Natural killer cell treated with Interleukin-12 subunit alpha and Interleukin-12 subunit beta and Interleukin-15 and Interleukin-18, amount 100 ng/mL, for 72 hours (primary cell): ENCODE data around the gene PTPRT. TPM values are rescaled to one million over a fixed set of nuclear protein-coding genes. Genes with fewer than 3 reads are reported as not detected.

Source experiments
- ATAC-seq, 2 donors: fragments of 150-1000 bp; cut with Tn5 transposase in 1 of 2; sonication (Bioruptor Pico), chemical (Tn5 transposase) in 1 of 2; 2 replicates each; pipeline ENCODE4 v1.10.0; 2021
- DNase-seq: peaks from one replicate; pipeline ENCODE4 v3.0.0; 2022; ENCODE audit warnings: low spot score
- H3K27ac Mint-ChIP-seq, 2 donors: 1 replicate in 1 of 2; 2 replicates in 1 of 2; pipeline ENCODE4 v1.8.0; 2022; ENCODE audit warnings: mixed read lengths in 2 of 2, mild to moderate bottlenecking in 1 of 2, moderate library complexity in 1 of 2
- H3K27me3 Mint-ChIP-seq, 2 donors: 1 replicate in 1 of 2; 2 replicates in 1 of 2; pipeline ENCODE4 v1.8.0; 2022; ENCODE audit warnings: mixed read lengths in 2 of 2
- H3K36me3 Mint-ChIP-seq: one replicate; pipeline ENCODE4 v1.8.0; 2022; ENCODE audit warnings: mixed read lengths
- H3K4me1 Mint-ChIP-seq, 2 donors: 1 replicate in 1 of 2; 2 replicates in 1 of 2; pipeline ENCODE4 v1.8.0; 2022; ENCODE audit warnings: low read depth in 2 of 2, mixed read lengths in 2 of 2, mild to moderate bottlenecking in 1 of 2
- H3K4me3 Mint-ChIP-seq: one replicate; pipeline ENCODE4 v1.8.0; 2022; ENCODE audit warnings: mixed read lengths
- H3K9me3 Mint-ChIP-seq: 2 replicates; pipeline ENCODE4 v1.8.0; 2022; ENCODE audit warnings: mixed read lengths
- total RNA-seq, 2 donors: library from RNA; stranded (reverse); gene quantifications; one replicate each; pipeline ENCODE4 v1.2.3, GENCODE V29; 2022

PTPRT gene
- total RNA-seq, 2 donors from 2014 or later: not detected

GRCh38 chr20:43017241-43018030 lies 172.3 kb downstream of the PTPRT start:
- Mint-ChIP-seq H3K36me3 (no peaks in the 10 kb centered on the region), H3K4me3 (no peak overlapping the region)
- no peak for ATAC-seq

GRCh38 chr20:43016257-43016656 lies 173.4 kb downstream of the PTPRT start:
- Mint-ChIP-seq H3K4me3 (no peak overlapping the region), H3K36me3 (no peaks in the 10 kb centered on the region), H3K9me3 (no peaks in the 10 kb centered on the region), H3K27me3 (peaks cover 0 to 11% of the 10 kb centered on the region in 2 donors), H3K27ac (no peak overlapping the region), H3K4me1 (no peaks in the 10 kb centered on the region)
- ATAC-seq: no peak
- no peak for DNase-seq

More at GRCh38 chr20:43017241-43018030, 172.3 kb downstream of the PTPRT start:
- no peak overlapping the region for H3K27ac Mint-ChIP-seq
- peaks cover 0 to 11% of the 10 kb centered on the region in 2 donors for H3K27me3 Mint-ChIP-seq
- no peaks in the 10 kb centered on the region for H3K4me1 Mint-ChIP-seq
- DNase-seq: no peak
- no peaks in the 10 kb centered on the region for H3K9me3 Mint-ChIP-seq

GRCh38 chr20:43015566-43015965 lies 174.1 kb downstream of the PTPRT start:
- Mint-ChIP-seq H3K9me3 (no peaks in the 10 kb centered on the region), H3K4me3 (no peak overlapping the region), H3K36me3 (no peaks in the 10 kb centered on the region), H3K27me3 (peaks cover 0 to 11% of the 10 kb centered on the region in 2 donors), H3K27ac (no peak overlapping the region), H3K4me1 (no peaks in the 10 kb centered on the region)
- ATAC-seq: no peak
- no peak for DNase-seq

GRCh38 chr20:43014206-43014605 lies 175.5 kb downstream of the PTPRT start:
- peaks cover 3% of the 10 kb centered on the region for H3K9me3 Mint-ChIP-seq
- no peak for DNase-seq
- no peaks in the 10 kb centered on the region for H3K4me1 Mint-ChIP-seq
- peaks cover 0 to 14% of the 10 kb centered on the region in 2 donors for H3K27me3 Mint-ChIP-seq
- no peak overlapping the region for H3K27ac Mint-ChIP-seq
- ATAC-seq: no peak
- H3K4me3 Mint-ChIP-seq: no peak overlapping the region
- no peaks in the 10 kb centered on the region for H3K36me3 Mint-ChIP-seq

GRCh38 chr20:43011491-43011890 lies 178.2 kb downstream of the PTPRT start:
- Mint-ChIP-seq H3K27me3 (peaks cover 0 to 7% of the 10 kb centered on the region in 2 donors), H3K9me3 (peaks cover 3% of the 10 kb centered on the region), H3K36me3 (no peaks in the 10 kb centered on the region), H3K4me3 (no peak overlapping the region), H3K27ac (no peak overlapping the region), H3K4me1 (no peaks in the 10 kb centered on the region)
- no peak for ATAC-seq
- no peak for DNase-seq

GRCh38 chr20:43009532-43009931 lies 180.2 kb downstream of the PTPRT start:
- DNase-seq (no peak), ATAC-seq (no peak)
- peaks cover 3% of the 10 kb centered on the region for H3K9me3 Mint-ChIP-seq
- H3K4me1 Mint-ChIP-seq: no peaks in the 10 kb centered on the region
- H3K27ac Mint-ChIP-seq: no peak overlapping the region
- H3K36me3 Mint-ChIP-seq: no peaks in the 10 kb centered on the region
- H3K27me3 Mint-ChIP-seq: peaks cover 0 to 3% of the 10 kb centered on the region in 2 donors
- H3K4me3 Mint-ChIP-seq: no peak overlapping the region

GRCh38 chr20:43007525-43007924 lies 182.2 kb downstream of the PTPRT start:
- peaks cover 3% of the 10 kb centered on the region for H3K9me3 Mint-ChIP-seq
- H3K4me1 Mint-ChIP-seq: no peaks in the 10 kb centered on the region
- no peak overlapping the region for H3K27ac Mint-ChIP-seq
- DNase-seq: no peak
- ATAC-seq: no peak
- no peak overlapping the region for H3K4me3 Mint-ChIP-seq
- H3K27me3 Mint-ChIP-seq: peaks cover 0 to 3% of the 10 kb centered on the region in 2 donors
- no peaks in the 10 kb centered on the region for H3K36me3 Mint-ChIP-seq

GRCh38 chr20:43006651-43007375 lies 182.9 kb downstream of the PTPRT start:
- no peak overlapping the region for H3K4me3 Mint-ChIP-seq
- H3K36me3 Mint-ChIP-seq: no peaks in the 10 kb centered on the region
- no peaks in the 10 kb centered on the region for H3K4me1 Mint-ChIP-seq
- H3K27ac Mint-ChIP-seq: no peak overlapping the region
- no peak for DNase-seq
- H3K9me3 Mint-ChIP-seq: peaks cover 3% of the 10 kb centered on the region
- ATAC-seq: no peak
- H3K27me3 Mint-ChIP-seq: peaks cover 0 to 3% of the 10 kb centered on the region in 2 donors

GRCh38 chr20:43003318-43003944 lies 186.3 kb downstream of the PTPRT start:
- no peaks in the 10 kb centered on the region for H3K4me1 Mint-ChIP-seq
- no peak overlapping the region for H3K27ac Mint-ChIP-seq
- H3K27me3 Mint-ChIP-seq: peaks cover 2 to 13% of the 10 kb centered on the region in 2 donors
- no peak overlapping the region for H3K4me3 Mint-ChIP-seq
- H3K36me3 Mint-ChIP-seq: no peaks in the 10 kb centered on the region
- DNase-seq: no peak
- no peak for ATAC-seq
- H3K9me3 Mint-ChIP-seq: no peaks in the 10 kb centered on the region

- no peaks in the 10 kb centered on the region for H3K36me3 Mint-ChIP-seq
- DNase-seq (no peak), ATAC-seq (no peak)
- no peaks in the 10 kb centered on the region for H3K9me3 Mint-ChIP-seq
- no peak overlapping the region for H3K27ac Mint-ChIP-seq
- H3K4me1 Mint-ChIP-seq: no peaks in the 10 kb centered on the region
- peaks cover 2 to 13% of the 10 kb centered on the region in 2 donors for H3K27me3 Mint-ChIP-seq
- no peak overlapping the region for H3K4me3 Mint-ChIP-seq
Measured at GRCh38 chr20:42996141-42996540, 193.6 kb downstream of the PTPRT start.

GRCh38 chr20:42988319-42988718 lies 201.4 kb downstream of the PTPRT start:
- peaks cover 3% of the 10 kb centered on the region for H3K9me3 Mint-ChIP-seq
- H3K4me3 Mint-ChIP-seq: no peak overlapping the region
- H3K27ac Mint-ChIP-seq: no peak overlapping the region
- no peaks in the 10 kb centered on the region for H3K36me3 Mint-ChIP-seq
- H3K4me1 Mint-ChIP-seq: no peaks in the 10 kb centered on the region
- peaks cover 0 to 5% of the 10 kb centered on the region in 2 donors for H3K27me3 Mint-ChIP-seq
- DNase-seq (no peak), ATAC-seq (no peak)

- H3K4me3 Mint-ChIP-seq: no peak overlapping the region
Measured at GRCh38 chr20:42987376-42988114, 202.2 kb downstream of the PTPRT start.

GRCh38 chr20:42986143-42986773 lies 203.4 kb downstream of the PTPRT start:
- H3K4me1 Mint-ChIP-seq: no peaks in the 10 kb centered on the region
- H3K27me3 Mint-ChIP-seq: peaks cover 0 to 5% of the 10 kb centered on the region in 2 donors
- DNase-seq (no peak), ATAC-seq (no peak)
- H3K4me3 Mint-ChIP-seq: no peak overlapping the region
- H3K9me3 Mint-ChIP-seq: peaks cover 3% of the 10 kb centered on the region
- no peaks in the 10 kb centered on the region for H3K36me3 Mint-ChIP-seq
- H3K27ac Mint-ChIP-seq: no peak overlapping the region

More at GRCh38 chr20:42987376-42988114, 202.2 kb downstream of the PTPRT start:
- ATAC-seq (no peak), DNase-seq (no peak)
- H3K27me3 Mint-ChIP-seq: peaks cover 0 to 5% of the 10 kb centered on the region in 2 donors
- no peak overlapping the region for H3K27ac Mint-ChIP-seq
- H3K9me3 Mint-ChIP-seq: peaks cover 3% of the 10 kb centered on the region
- no peaks in the 10 kb centered on the region for H3K4me1 Mint-ChIP-seq
- no peaks in the 10 kb centered on the region for H3K36me3 Mint-ChIP-seq
